Thoracic aorta (tissue), 2 donors: ENCODE measurements around the gene ZNG1A. TPM values are rescaled to one million over a fixed set of nuclear protein-coding genes. Genes with fewer than 3 reads are reported as not detected.
A peak's percentile ranks its signal among the peaks of the same experiment; 100 is the strongest.
"Not testable (repeated sequence)": the region's sequence is repeated elsewhere in the genome, so short reads cannot be mapped to it uniquely, and the experiment has no call there.

Experiments used
- ATAC-seq: fragments of 150-250 bp; one replicate; pipeline ENCODE4 v1.8.0; 2017; ENCODE audit warnings: low read depth; ENCODE audit not compliant: insufficient number of reproducible peaks, low FRiP score
- DNase-seq: peaks from one replicate; pipeline ENCODE4 v3.0.0-alpha.2; 2020; ENCODE audit warnings: low spot score
- H3K27ac ChIP-seq, 2 donors: fragments of 200-600 bp; sonication (generic); 1 replicate in 1 of 2; 2 replicates in 1 of 2; pipeline ENCODE4 v1.5.1; 2016; ENCODE audit warnings: mild to moderate bottlenecking in 2 of 2, moderate library complexity in 2 of 2
- H3K27me3 ChIP-seq: fragments of 200-600 bp; sonication (generic); replicated peaks from 2 replicates; pipeline ENCODE4 v1.6.0; 2016; ENCODE audit warnings: mild to moderate bottlenecking; ENCODE audit not compliant: insufficient read depth
- H3K36me3 ChIP-seq: fragments of 200-600 bp; sonication (generic); one replicate; pipeline ENCODE4 v1.5.1; 2016
- H3K4me1 ChIP-seq, 2 donors: fragments of 200-600 bp; sonication (generic); 1 replicate in 1 of 2; 2 replicates in 1 of 2; pipeline versions ENCODE4 v1.5.1 to v1.6.0; 2016; ENCODE audit warnings: low read depth in 2 of 2, mild to moderate bottlenecking in 1 of 2; ENCODE audit not compliant: control insufficient read depth in 1 of 2
- H3K4me3 ChIP-seq: fragments of 200-600 bp; sonication (generic); 2 replicates; pipeline ENCODE4 v1.5.1; 2016; ENCODE audit warnings: mild to moderate bottlenecking
- H3K9me3 ChIP-seq: fragments of 200-600 bp; sonication (generic); 2 replicates; pipeline ENCODE4 v1.5.1; 2016
- CTCF ChIP-seq: fragments of 200-600 bp; sonication (generic); IDR thresholded peaks from one replicate; pipeline ENCODE4 v1.5.1; 2019; ENCODE audit warnings: antibody characterized with exemption
- total RNA-seq, 2 donors: library from RNA; depleted of rRNA; stranded (reverse); fragments of >200 nt; gene quantifications; one replicate each; pipeline versions ENCODE4 v1.1.0 to v1.2.3, GENCODE V29; 2016

ZNG1A gene
- total RNA-seq, 2 donors from 2014 or later, result 27.2 to 27.3 TPM

- TF ChIP-seq CTCF, result no peak
- H3K9me3 ChIP-seq, result no peaks in the 10 kb centered on the region
- H3K4me1 ChIP-seq, result peaks cover 0 to 3% of the 10 kb centered on the region in 2 donors
- no peaks in the 10 kb centered on the region for H3K36me3 ChIP-seq
- no peak overlapping the region for H3K27ac ChIP-seq
- DNase-seq (no peak), ATAC-seq (no peak)
- H3K27me3 ChIP-seq, result no peaks in the 10 kb centered on the region
- H3K4me3 ChIP-seq, result no peak overlapping the region
Measured at GRCh38 chr9:221989-222776, 43.3 kb upstream of the ZNG1A start.

GRCh38 chr9:219670-220365, 41.0 kb upstream of the ZNG1A start:
- H3K9me3 ChIP-seq, result no peaks in the 10 kb centered on the region
- H3K27me3 ChIP-seq, result no peaks in the 10 kb centered on the region
- no peaks in the 10 kb centered on the region for H3K36me3 ChIP-seq
- H3K27ac ChIP-seq, result no peak overlapping the region
- no peak for TF ChIP-seq CTCF
- DNase-seq (no peak), ATAC-seq (no peak)
- peaks cover 0 to 3% of the 10 kb centered on the region in 2 donors for H3K4me1 ChIP-seq
- H3K4me3 ChIP-seq, result no peak overlapping the region

- not testable (repeated sequence) for DNase-seq, H3K9me3 ChIP-seq, H3K4me3 ChIP-seq, H3K27me3 ChIP-seq, H3K27ac ChIP-seq, ATAC-seq, H3K4me1 ChIP-seq, H3K36me3 ChIP-seq
Measured at GRCh38 chr9:219036-219435, 40.2 kb upstream of the ZNG1A start.

- no peaks in the 10 kb centered on the region for H3K27me3 ChIP-seq
- no peaks in the 10 kb centered on the region for H3K9me3 ChIP-seq
- H3K27ac ChIP-seq, result no peak overlapping the region
- no peak for DNase-seq
- no peaks in the 10 kb centered on the region for H3K36me3 ChIP-seq
- no peak for ATAC-seq
- TF ChIP-seq CTCF, result no peak
- H3K4me1 ChIP-seq, result no peaks in the 10 kb centered on the region
- no peak overlapping the region for H3K4me3 ChIP-seq
Measured at GRCh38 chr9:217950-218349, 39.1 kb upstream of the ZNG1A start.

- Histone ChIP-seq H3K27me3 (no peaks in the 10 kb centered on the region), H3K27ac (no peak overlapping the region), H3K4me1 (no peaks in the 10 kb centered on the region), H3K36me3 (no peaks in the 10 kb centered on the region), H3K9me3 (no peaks in the 10 kb centered on the region), H3K4me3 (peak overlapping the region; percentile 68)
- no peak for DNase-seq
- no peak for TF ChIP-seq CTCF
- no peak for ATAC-seq
Measured at GRCh38 chr9:216866-217265, 38.0 kb upstream of the ZNG1A start.
